HepG2 (cell line): ENCODE results near the gene DYRK1B. TPM values are rescaled to one million over a fixed set of nuclear protein-coding genes. Genes with fewer than 3 reads are reported as not detected.
"Not testable (repeated sequence)": the region's sequence is repeated elsewhere in the genome, so short reads cannot be mapped to it uniquely, and the experiment has no call there.

Experiments
- ATAC-seq: fragments of 200-7000 bp; cut with Tn5 transposase; 3 replicates; pipeline ENCODE4 v1.9.1; 2020; ENCODE audit warnings: mild to moderate bottlenecking, moderate library complexity
- BruUV-seq: library from RNA; stranded (reverse); fragments of 400-500 nt; replicated peaks from 2 replicates; lab custom pipeline; 2021; lab: Mats Ljungman, UMichigan
- CTCF ChIA-PET: fragments of 300-600 bp; formaldehyde crosslinking; extraction: SDS; loops from one replicate; lab custom pipeline; 2021; ENCODE audit warnings: low total read pairs, inconsistent platforms, low intra/inter-chr PET ratio; lab: Yijun Ruan, JAX
- POLR2A ChIA-PET: fragments of 350-600 bp; sonication (Branson Sonifier 250); formaldehyde crosslinking; loops from one replicate; lab custom pipeline; 2020; ENCODE audit warnings: antibody characterized with exemption, inconsistent platforms; lab: Yijun Ruan, JAX
- DNase-seq: peaks from one replicate; pipeline ENCODE4 v3.0.0-alpha.2; 2015; ENCODE audit warnings: low spot score
- FAIRE-seq: peaks from 3 replicates; lab custom pipeline; 2011; peaks lifted over from hg19 to GRCh38; lab: Jason Lieb, UNC
- H2AFZ ChIP-seq: one replicate; pipeline ENCODE4 v1.6.1; 2011; ENCODE audit warnings: low read length, inconsistent platforms
- H3K27ac ChIP-seq: fragments of 300-600 bp; 3 replicates; pipeline ENCODE4 v1.8.0; 2011; ENCODE audit warnings: mixed run types, mild to moderate bottlenecking, mixed read lengths, low read length, inconsistent platforms; ENCODE audit not compliant: insufficient read depth; ENCODE audit errors: extremely low read length
- H3K27me3 ChIP-seq, 2 experiments: fragments of 200-600 bp in 1 of 2; 2 replicates in 1 of 2; 3 replicates in 1 of 2; pipeline versions ENCODE4 v1.6.0 to v1.8.0; 2011; ENCODE audit warnings: low read length in 2 of 2, mild to moderate bottlenecking in 2 of 2, moderate library complexity in 2 of 2, inconsistent platforms in 1 of 2; ENCODE audit not compliant: insufficient read depth in 2 of 2, control insufficient read depth in 1 of 2
- H3K36me3 ChIP-seq, 2 experiments: fragments of 200-600 bp in 1 of 2; replicated peaks in 1 of 2; 2 replicates in 1 of 2; 3 replicates in 1 of 2; pipeline versions ENCODE4 v1.5.1 to v1.8.0; 2011; ENCODE audit warnings: low read length in 2 of 2, inconsistent platforms in 1 of 2; ENCODE audit not compliant: insufficient read depth in 2 of 2, control insufficient read depth in 1 of 2
- H3K4me1 ChIP-seq: 2 replicates; pipeline ENCODE4 v1.5.1; 2012; ENCODE audit warnings: low read length, inconsistent platforms; ENCODE audit not compliant: insufficient read depth
- H3K4me2 ChIP-seq: 2 replicates; pipeline ENCODE4 v1.6.0; 2011; ENCODE audit warnings: low read depth, low read length, inconsistent platforms
- H3K4me3 ChIP-seq, 3 experiments: fragments of 200-600 bp in 1 of 3; sonication (generic), shearing (Covaris generic) in 1 of 3; replicated peaks in 1 of 3; 2 replicates each; pipeline ENCODE4 v1.5.1; 2011 to 2016; ENCODE audit warnings: low read length in 3 of 3, inconsistent platforms in 2 of 3, low read depth in 2 of 3, mild to moderate bottlenecking in 2 of 3, control low read depth in 1 of 3, mixed read lengths in 1 of 3; ENCODE audit not compliant: insufficient read depth in 1 of 3
- H3K79me2 ChIP-seq: one replicate; pipeline ENCODE4 v1.6.1; 2011; ENCODE audit warnings: low read length, inconsistent platforms; ENCODE audit not compliant: insufficient read depth
- H3K9ac ChIP-seq: 2 replicates; pipeline ENCODE4 v1.6.0; 2011; ENCODE audit warnings: mild to moderate bottlenecking, low read depth, low read length, inconsistent platforms; ENCODE audit not compliant: insufficient read depth
- H3K9me3 ChIP-seq: 2 replicates; pipeline ENCODE4 v1.5.1; 2012; ENCODE audit warnings: mild to moderate bottlenecking, low read length
- H4K20me1 ChIP-seq: 2 replicates; pipeline ENCODE4 v1.6.0; 2011; ENCODE audit warnings: inconsistent platforms, mild to moderate bottlenecking, low read length, moderate library complexity; ENCODE audit not compliant: insufficient read depth
- ATF7 ChIP-seq, 2 experiments: fragments of 450-650 bp in 1 of 2; sonication (generic) in 1 of 2; formaldehyde crosslinking in 1 of 2; IDR thresholded peaks; 2 replicates each; pipeline versions ENCODE4 v1.4.0 to v1.6.1; 2016 to 2020; ENCODE audit warnings: antibody characterized with exemption in 1 of 2, mild to moderate bottlenecking in 1 of 2, missing genetic modification reagents in 1 of 2
- FOXP1 ChIP-seq, 2 experiments: fragments of 450-650 bp in 1 of 2; IDR thresholded peaks; 2 replicates each; pipeline ENCODE4 v1.6.1; 2017 to 2018; ENCODE audit warnings: antibody characterized with exemption in 1 of 2
- IKZF1 ChIP-seq: fragments of 450-650 bp; IDR thresholded peaks from 2 replicates; pipeline ENCODE4 v1.7.1; 2016
- KDM3A ChIP-seq: IDR thresholded peaks from 2 replicates; pipeline ENCODE4 v1.6.1; 2018; ENCODE audit warnings: low read depth, missing compliant biosample characterization
- LCORL ChIP-seq, 2 experiments: fragments of 450-650 bp in 1 of 2; sonication (generic) in 1 of 2; formaldehyde crosslinking in 1 of 2; IDR thresholded peaks; 2 replicates each; pipeline versions ENCODE4 v1.5.0 to v1.6.1; 2017 to 2020; ENCODE audit warnings: antibody characterized with exemption in 1 of 2, missing genetic modification reagents in 1 of 2
- MXD3 ChIP-seq: IDR thresholded peaks from 2 replicates; pipeline ENCODE4 v1.6.1; 2016; ENCODE audit warnings: mild to moderate bottlenecking, missing biosample characterization, missing genetic modification reagents
- PLRG1 ChIP-seq: fragments of 450-650 bp; conservative IDR thresholded peaks from 2 replicates; pipeline ENCODE4 v1.6.1; 2016
- PTBP1 ChIP-seq: fragments of 200-400 bp; formaldehyde crosslinking; IDR thresholded peaks from 2 replicates; pipeline ENCODE4 v1.6.1; 2018; ENCODE audit warnings: low read length, low read depth; ENCODE audit not compliant: poor library complexity, severe bottlenecking
- ZFX ChIP-seq: sonication (generic); formaldehyde crosslinking; IDR thresholded peaks from 2 replicates; pipeline ENCODE4 v1.4.0; 2020; ENCODE audit warnings: mild to moderate bottlenecking, low read depth, missing genetic modification reagents, moderate library complexity
- ZIK1 ChIP-seq: sonication (generic); formaldehyde crosslinking; IDR thresholded peaks from 2 replicates; pipeline ENCODE4 v1.5.0; 2020; ENCODE audit warnings: mild to moderate bottlenecking, low read depth, missing genetic modification reagents, borderline replicate concordance
- ZNF510 ChIP-seq: sonication (generic); formaldehyde crosslinking; IDR thresholded peaks from 2 replicates; pipeline ENCODE4 v1.4.0; 2020; ENCODE audit warnings: low read depth, mild to moderate bottlenecking, missing genetic modification reagents
- ZNF550 ChIP-seq: sonication (generic); formaldehyde crosslinking; IDR thresholded peaks from 2 replicates; pipeline ENCODE4 v1.4.0; 2020; ENCODE audit warnings: mild to moderate bottlenecking, missing genetic modification reagents, borderline replicate concordance
- ZNF816 ChIP-seq: sonication (generic); formaldehyde crosslinking; IDR thresholded peaks from 2 replicates; pipeline ENCODE4 v1.8.0; 2022; ENCODE audit warnings: missing genetic modification reagents, mild to moderate bottlenecking, borderline replicate concordance
- ZNF878 ChIP-seq: sonication (generic); formaldehyde crosslinking; IDR thresholded peaks from 2 replicates; pipeline ENCODE4 v1.8.1; 2023; ENCODE audit warnings: mild to moderate bottlenecking, missing genetic modification reagents, moderate library complexity
- WGBS: methylation state at CpG from one replicate; pipeline ENCODE4 v1.1.6; 2017; ENCODE audit warnings: low lambda C conversion rate; 5-methylcytosine and 5-hydroxymethylcytosine counted together
- in situ Hi-C: cut with HindIII; loops from 2 replicates; pipeline ENCODE4 v1.10.0; 2017; ENCODE audit warnings: low pct_unique_long_range_greater_than_20kb; ENCODE audit not compliant: extremely low pct_ligation_motif_present
- intact Hi-C: fragments of 100-400 bp; cut with micrococcal nuclease; formaldehyde crosslinking; loops from one replicate; pipeline ENCODE4 v1.10.0; 2022; ENCODE audit not compliant: unreplicated experiment
- polyA plus RNA-seq, 8 experiments: library from polyadenylated mRNA; depleted of rRNA in 3 of 8; stranded (reverse) in 7 of 8; unstranded in 1 of 8; fragments of >200 nt; fragmentation: Illumina TruSeq in 4 of 8; extraction: Trizol in 4 of 8; gene quantifications; 2 replicates each; pipeline versions ENCODE4 v1.2.1 to v1.2.3, GENCODE V29; 2011 to 2016; ENCODE audit warnings: low read depth in 4 of 8, missing spikeins in 1 of 8, mixed read lengths in 1 of 8; ENCODE audit not compliant: insufficient read depth in 1 of 8
- total RNA-seq, 5 experiments: library from RNA; depleted of rRNA; stranded (reverse); fragments of >200 nt; fragmentation: Illumina TruSeq; extraction: Trizol; gene quantifications; 2 replicates each; pipeline ENCODE4 v1.2.3, GENCODE V29; 2016; ENCODE audit warnings: low read depth in 1 of 5

The DYRK1B gene
- total and polyA plus RNA-seq, 2 of the 13 experiments (the other 11 are each of a cell fraction or from before 2014, with no cell fraction given), result 0.82 to 1.3 TPM

- TF ChIP-seq FOXP1 (IDR thresholded peaks at IDR 0.05), result peak; percentile 48; the same call in 1 of the 2 replicates
- no peak for TF ChIP-seq FOXP1 (CRISPR knock-in tag; IDR thresholded peaks at IDR 0.05)
- no peak for TF ChIP-seq ZNF878
- TF ChIP-seq ZFX, result no peak
- TF ChIP-seq KDM3A (CRISPR knock-in tag), result no peak
- TF ChIP-seq IKZF1, result 0 out of 2 replicates have a peak, but pooled peaks have one; percentile 63
- 0 out of 2 replicates have a peak, but pooled peaks have one; percentile 29 for TF ChIP-seq ATF7 (IDR thresholded peaks at IDR 0.05)
- no peak for TF ChIP-seq ATF7 (CRISPR knock-in tag; IDR thresholded peaks at IDR 0.05)
- TF ChIP-seq ZIK1, result no peak
- TF ChIP-seq LCORL (IDR thresholded peaks at IDR 0.05), result peak; percentile 44; the same call in 1 of the 2 replicates
- TF ChIP-seq LCORL (CRISPR knock-in tag; IDR thresholded peaks at IDR 0.05), result no peak
- TF ChIP-seq ZNF550 (CRISPR knock-in tag), result no peak
- no peak for TF ChIP-seq PTBP1
- no peak for TF ChIP-seq ZNF510 (CRISPR knock-in tag)
- peak; percentile 98; the same call in 1 of the 2 replicates for TF ChIP-seq PLRG1
- TF ChIP-seq MXD3, result no peak
- no peak for TF ChIP-seq ZNF816
Measured at GRCh38 chr19:39878398-39878797, 44.4 kb upstream of the DYRK1B start (continued).

- H3K4me2 ChIP-seq, H3K36me3 ChIP-seq, CTCF ChIA-PET, FAIRE-seq, POLR2A ChIA-PET, ATAC-seq, BruUV-seq, DNase-seq, H3K27ac ChIP-seq, H3K9me3 ChIP-seq, intact Hi-C loops, H3K9ac ChIP-seq, H3K4me3 ChIP-seq, H2AFZ ChIP-seq, H3K79me2 ChIP-seq, in situ Hi-C loops, H4K20me1 ChIP-seq, H3K27me3 ChIP-seq: not testable (repeated sequence)
- peaks cover 14% of the 10 kb centered on the region for H3K4me1 ChIP-seq
- WGBS, result 96% methylated on average over 16 of the region's 17 CpGs
Measured at GRCh38 chr19:39877982-39878381, 44.0 kb upstream of the DYRK1B start.

GRCh38 chr19:39877488-39877887 is 43.5 kb upstream of the DYRK1B start:
- H3K27me3 ChIP-seq, POLR2A ChIA-PET, in situ Hi-C loops, H3K36me3 ChIP-seq, H3K4me2 ChIP-seq, H3K9ac ChIP-seq, ATAC-seq, H3K4me3 ChIP-seq, BruUV-seq, FAIRE-seq, H3K4me1 ChIP-seq, H2AFZ ChIP-seq, H3K79me2 ChIP-seq, H4K20me1 ChIP-seq, H3K9me3 ChIP-seq, H3K27ac ChIP-seq, intact Hi-C loops, DNase-seq, CTCF ChIA-PET: not testable (repeated sequence)
- WGBS, result 86% methylated on average over 5 of the region's 14 CpGs
